Activated CD8-positive, alpha-beta memory T cell treated with anti-CD3 and anti-CD28 coated beads, Interleukin-2, amount 50 U/mL, for 48 hours (primary cell): ENCODE results near the gene DGCR2.
A peak's percentile ranks its signal among the peaks of the same experiment; 100 is the strongest.
"Not testable (repeated sequence)": the region's sequence is repeated elsewhere in the genome, so short reads cannot be mapped to it uniquely, and the experiment has no call there.

Source experiments
- DNase-seq: peaks from one replicate; pipeline ENCODE4 v3.0.0-alpha.2; 2020

The DGCR2 gene

GRCh38 chr22:19026080-19026479 lies 96.1 kb downstream of the DGCR2 start:
- not testable (repeated sequence) for DNase-seq

- not testable (repeated sequence) for DNase-seq
Observed at GRCh38 chr22:19024956-19025489, 97.2 kb downstream of the DGCR2 start.

GRCh38 chr22:19023931-19024330 lies 98.3 kb downstream of the DGCR2 start:
- DNase-seq = not testable (repeated sequence)

GRCh38 chr22:19022755-19023154 lies 99.5 kb downstream of the DGCR2 start:
- DNase-seq = no peak

GRCh38 chr22:19019679-19020032 lies 102.6 kb downstream of the DGCR2 start:
- no peak for DNase-seq

- no peak for DNase-seq
Observed at GRCh38 chr22:19019029-19019678, 103.1 kb downstream of the DGCR2 start.

GRCh38 chr22:19018256-19018655 lies 104.0 kb downstream of the DGCR2 start:
- DNase-seq = no peak

- DNase-seq = no peak
Observed at GRCh38 chr22:19016081-19016766, 106.0 kb downstream of the DGCR2 start.

GRCh38 chr22:19014886-19015285 lies 107.3 kb downstream of the DGCR2 start:
- no peak for DNase-seq

GRCh38 chr22:19013881-19014598 lies 108.2 kb downstream of the DGCR2 start:
- DNase-seq = not testable (repeated sequence)

- not testable (repeated sequence) for DNase-seq
Observed at GRCh38 chr22:19013411-19013810, 108.8 kb downstream of the DGCR2 start.

- no peak for DNase-seq
Observed at GRCh38 chr22:19012308-19012986, 109.8 kb downstream of the DGCR2 start.

- not testable (repeated sequence) for DNase-seq
Observed at GRCh38 chr22:19011611-19012010, 110.6 kb downstream of the DGCR2 start.

- no peak for DNase-seq
Observed at GRCh38 chr22:19011075-19011474, 111.1 kb downstream of the DGCR2 start.

- no peak for DNase-seq
Observed at GRCh38 chr22:19005905-19006304, 116.3 kb downstream of the DGCR2 start.

- no peak for DNase-seq
Observed at GRCh38 chr22:19004471-19004870, 117.7 kb downstream of the DGCR2 start.

GRCh38 chr22:19003508-19003907 lies 118.7 kb downstream of the DGCR2 start:
- no peak for DNase-seq

GRCh38 chr22:19002684-19003038 lies 119.6 kb downstream of the DGCR2 start:
- no peak for DNase-seq

- DNase-seq = no peak
Observed at GRCh38 chr22:19001204-19001603, 121.0 kb downstream of the DGCR2 start.

- not testable (repeated sequence) for DNase-seq
Observed at GRCh38 chr22:19000106-19000505, 122.1 kb downstream of the DGCR2 start.

- no peak for DNase-seq
Observed at GRCh38 chr22:18999416-18999815, 122.8 kb downstream of the DGCR2 start.

GRCh38 chr22:18999008-18999407 lies 123.2 kb downstream of the DGCR2 start:
- DNase-seq = peak; percentile 63

GRCh38 chr22:18997925-18998315 lies 124.3 kb downstream of the DGCR2 start:
- DNase-seq = no peak
